NCI-H2227 (cell line): ENCODE measurements around the gene IL17RC.
"Not testable (repeated sequence)": the region's sequence is repeated elsewhere in the genome, so short reads cannot be mapped to it uniquely, and the experiment has no call there.

ENCODE experiments used
- DNase-seq: peaks from one replicate; lab custom pipeline; 2025; ENCODE audit not compliant: unreplicated experiment; lab: John Stamatoyannopoulos, UW

The IL17RC gene

DNA sequence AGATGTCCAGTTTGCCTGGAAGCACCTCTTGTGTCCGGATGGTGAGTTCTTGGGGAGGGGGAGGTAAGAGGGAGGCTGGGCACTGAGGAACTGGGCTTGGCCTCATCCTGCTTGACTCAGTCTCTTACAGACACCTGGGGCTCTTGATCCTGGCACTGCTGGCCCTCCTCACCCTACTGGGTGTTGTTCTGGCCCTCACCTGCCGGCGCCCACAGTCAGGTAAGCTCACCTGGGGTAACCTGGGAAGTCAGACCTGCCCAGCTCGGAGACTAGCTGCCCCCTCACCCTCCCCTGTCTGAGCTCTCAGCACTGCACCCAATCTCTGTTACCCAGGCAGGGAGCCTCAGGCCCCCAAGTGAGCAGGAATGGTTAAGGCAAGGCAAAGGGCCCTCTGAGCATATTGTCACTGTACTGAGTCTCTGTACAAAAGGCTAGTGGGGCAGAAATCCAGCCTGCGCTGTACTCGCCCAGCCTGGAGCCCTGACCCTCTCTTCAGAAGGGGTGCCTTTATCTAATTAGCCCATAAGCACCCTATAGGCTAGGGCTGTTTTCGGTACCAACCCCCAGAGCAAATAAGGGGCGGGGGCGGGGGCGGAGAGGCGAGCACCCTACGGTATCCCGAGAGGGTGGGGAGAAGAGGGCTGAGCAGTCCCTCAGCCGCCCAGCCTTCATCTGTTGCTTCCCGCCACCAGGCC, 2.2 kb upstream of the IL17RC start:
- DNase-seq, result no peak

DNA sequence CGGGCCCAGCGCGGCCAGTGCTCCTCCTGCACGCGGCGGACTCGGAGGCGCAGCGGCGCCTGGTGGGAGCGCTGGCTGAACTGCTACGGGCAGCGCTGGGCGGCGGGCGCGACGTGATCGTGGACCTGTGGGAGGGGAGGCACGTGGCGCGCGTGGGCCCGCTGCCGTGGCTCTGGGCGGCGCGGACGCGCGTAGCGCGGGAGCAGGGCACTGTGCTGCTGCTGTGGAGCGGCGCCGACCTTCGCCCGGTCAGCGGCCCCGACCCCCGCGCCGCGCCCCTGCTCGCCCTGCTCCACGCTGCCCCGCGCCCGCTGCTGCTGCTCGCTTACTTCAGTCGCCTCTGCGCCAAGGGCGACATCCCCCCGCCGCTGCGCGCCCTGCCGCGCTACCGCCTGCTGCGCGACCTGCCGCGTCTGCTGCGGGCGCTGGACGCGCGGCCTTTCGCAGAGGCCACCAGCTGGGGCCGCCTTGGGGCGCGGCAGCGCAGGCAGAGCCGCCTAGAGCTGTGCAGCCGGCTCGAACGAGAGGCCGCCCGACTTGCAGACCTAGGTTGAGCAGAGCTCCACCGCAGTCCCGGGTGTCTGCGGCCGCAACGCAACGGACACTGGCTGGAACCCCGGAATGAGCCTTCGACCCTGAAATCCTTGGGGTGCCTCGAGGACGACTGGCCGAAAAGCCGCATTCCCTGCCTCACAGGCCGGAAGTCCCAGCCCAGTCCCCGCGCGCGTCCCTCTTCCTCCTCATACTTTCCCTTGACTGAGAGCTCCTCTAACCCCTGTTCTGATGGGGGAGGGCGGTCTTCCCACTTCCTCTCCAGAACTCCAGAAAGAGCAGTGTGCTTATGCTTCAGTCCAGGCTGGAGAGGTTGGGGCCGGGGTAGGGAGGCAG, 1.4 kb upstream of the IL17RC start:
- DNase-seq, result peak; percentile 52

DNA sequence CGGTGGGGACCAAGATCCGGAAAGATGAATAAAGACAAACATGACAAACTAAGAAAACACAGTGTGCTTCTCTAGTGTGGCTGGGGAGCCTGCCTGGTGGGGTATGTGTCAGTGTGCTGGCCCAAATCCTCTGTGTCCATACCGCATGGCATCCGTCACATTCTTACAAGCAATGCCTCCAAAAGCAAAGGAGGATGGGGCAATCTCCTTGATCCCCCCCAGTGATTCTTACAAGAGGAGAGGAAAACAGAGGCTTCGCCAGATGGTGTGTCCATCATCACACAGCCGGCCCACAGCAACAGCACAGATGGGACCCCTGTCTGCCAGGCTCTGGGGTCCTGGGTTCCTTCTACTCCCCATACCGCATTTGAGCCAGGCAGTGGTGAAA, 558 bp upstream of the IL17RC start:
- no peak for DNase-seq

DNA sequence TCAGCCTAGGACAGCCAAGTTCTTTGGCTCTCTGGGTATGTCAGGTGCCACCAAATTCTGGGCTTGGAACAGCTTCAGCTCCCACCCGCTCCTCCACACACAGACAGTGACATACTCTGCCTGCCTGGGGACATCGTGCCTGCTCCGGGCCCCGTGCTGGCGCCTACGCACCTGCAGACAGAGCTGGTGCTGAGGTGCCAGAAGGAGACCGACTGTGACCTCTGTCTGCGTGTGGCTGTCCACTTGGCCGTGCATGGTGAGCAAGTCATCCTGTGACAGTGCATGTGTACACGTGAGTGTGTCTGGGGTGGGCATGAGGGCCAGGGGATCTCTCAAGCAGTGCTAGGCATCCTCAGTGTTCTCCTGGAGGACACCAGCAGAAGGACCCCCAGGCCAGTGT, 922 bp downstream of the IL17RC start:
- no peak for DNase-seq

DNA sequence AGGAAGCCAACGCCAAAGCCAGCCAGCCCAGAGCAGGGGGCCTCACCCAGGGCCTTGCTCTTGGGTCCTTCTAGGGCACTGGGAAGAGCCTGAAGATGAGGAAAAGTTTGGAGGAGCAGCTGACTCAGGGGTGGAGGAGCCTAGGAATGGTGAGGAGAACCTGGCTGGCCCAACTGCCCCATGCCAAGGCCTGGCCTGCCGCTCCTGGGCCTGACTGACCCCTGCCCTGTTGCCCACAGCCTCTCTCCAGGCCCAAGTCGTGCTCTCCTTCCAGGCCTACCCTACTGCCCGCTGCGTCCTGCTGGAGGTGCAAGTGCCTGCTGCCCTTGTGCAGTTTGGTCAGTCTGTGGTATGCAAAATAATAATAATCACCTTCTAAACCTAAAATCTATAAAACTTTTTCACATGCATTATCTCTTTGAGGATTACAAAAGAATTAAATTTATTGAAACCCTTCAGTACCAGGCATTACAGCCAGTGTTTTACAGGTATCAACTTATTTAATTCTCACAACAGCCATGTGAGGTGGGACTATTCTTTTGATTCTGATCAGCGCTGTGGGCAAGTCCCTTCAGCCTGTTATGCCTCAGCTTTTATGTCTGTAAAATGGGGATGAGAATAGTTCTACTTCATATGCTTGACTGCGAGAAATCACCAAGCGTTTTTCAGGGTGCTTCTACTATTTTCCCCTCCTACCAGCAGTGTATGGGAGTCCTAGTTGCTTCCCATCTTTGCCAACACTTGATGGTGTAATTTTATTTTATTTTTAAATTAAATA, 1.6 kb downstream of the IL17RC start:
- DNase-seq, result no peak

DNA sequence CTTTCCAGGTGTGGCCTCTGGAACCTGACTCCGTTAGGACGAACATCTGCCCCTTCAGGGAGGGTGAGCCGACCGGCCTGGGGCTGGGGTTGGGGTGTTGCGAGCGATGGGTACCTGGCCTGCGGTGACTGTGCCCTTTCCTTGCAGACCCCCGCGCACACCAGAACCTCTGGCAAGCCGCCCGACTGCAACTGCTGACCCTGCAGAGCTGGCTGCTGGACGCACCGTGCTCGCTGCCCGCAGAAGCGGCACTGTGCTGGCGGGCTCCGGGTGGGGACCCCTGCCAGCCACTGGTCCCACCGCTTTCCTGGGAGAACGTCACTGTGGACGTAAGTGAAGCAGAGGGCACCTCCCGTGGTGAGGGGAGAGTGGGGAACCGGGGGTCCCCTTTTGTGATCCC, 11.3 kb downstream of the IL17RC start:
- DNase-seq, result no peak

DNA sequence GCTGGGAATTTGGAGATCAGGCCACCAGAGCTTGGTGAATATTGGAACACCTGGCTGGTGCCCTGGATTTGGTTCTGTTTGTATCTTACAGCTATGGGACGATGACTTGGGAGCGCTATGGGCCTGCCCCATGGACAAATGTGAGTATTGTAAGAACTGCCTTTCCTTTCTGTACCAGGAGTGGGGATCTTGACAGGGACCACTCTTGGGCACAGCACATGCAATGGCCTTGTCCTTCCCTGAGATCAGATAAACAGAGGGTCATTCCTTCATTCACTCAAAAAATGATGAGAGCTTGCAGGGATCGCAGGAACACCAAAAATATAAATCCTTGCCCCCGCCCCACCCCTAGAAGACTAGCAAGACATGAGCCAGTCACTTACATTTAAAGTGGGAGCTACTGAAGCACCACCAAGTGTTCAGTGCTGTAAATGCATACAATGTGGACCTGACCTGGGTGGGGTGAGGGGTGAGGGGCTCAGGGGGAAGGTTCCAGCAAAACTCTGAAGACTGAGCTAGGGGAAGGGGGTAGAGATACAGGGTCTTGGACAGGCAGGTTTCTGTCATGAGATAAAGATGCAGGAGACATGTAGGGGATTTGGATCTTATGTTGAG, 14.0 kb downstream of the IL17RC start:
- no peak for DNase-seq

DNA sequence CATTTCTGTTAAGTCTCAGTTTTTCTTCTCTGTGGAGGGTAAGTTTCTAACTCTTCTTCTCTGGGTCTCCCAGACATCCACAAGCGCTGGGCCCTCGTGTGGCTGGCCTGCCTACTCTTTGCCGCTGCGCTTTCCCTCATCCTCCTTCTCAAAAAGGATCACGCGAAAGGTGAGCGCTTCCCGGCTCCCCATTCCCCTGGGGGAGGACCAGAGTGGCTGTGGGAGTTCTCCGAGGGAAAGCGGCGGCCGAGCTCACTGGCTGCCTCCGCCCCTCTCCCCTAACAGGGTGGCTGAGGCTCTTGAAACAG, 15.6 kb downstream of the IL17RC start:
- DNase-seq, result no peak

DNA sequence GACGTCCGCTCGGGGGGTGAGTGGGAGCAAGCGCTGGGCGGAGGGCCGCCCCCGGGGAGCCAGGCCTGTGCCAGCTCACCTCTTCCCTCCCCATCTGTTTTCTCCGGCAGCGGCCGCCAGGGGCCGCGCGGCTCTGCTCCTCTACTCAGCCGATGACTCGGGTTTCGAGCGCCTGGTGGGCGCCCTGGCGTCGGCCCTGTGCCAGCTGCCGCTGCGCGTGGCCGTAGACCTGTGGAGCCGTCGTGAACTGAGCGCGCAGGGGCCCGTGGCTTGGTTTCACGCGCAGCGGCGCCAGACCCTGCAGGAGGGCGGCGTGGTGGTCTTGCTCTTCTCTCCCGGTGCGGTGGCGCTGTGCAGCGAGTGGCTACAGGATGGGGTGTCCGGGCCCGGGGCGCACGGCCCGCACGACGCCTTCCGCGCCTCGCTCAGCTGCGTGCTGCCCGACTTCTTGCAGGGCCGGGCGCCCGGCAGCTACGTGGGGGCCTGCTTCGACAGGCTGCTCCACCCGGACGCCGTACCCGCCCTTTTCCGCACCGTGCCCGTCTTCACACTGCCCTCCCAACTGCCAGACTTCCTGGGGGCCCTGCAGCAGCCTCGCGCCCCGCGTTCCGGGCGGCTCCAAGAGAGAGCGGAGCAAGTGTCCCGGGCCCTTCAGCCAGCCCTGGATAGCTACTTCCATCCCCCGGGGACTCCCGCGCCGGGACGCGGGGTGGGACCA, 16.1 kb downstream of the IL17RC start:
- DNase-seq, result peak; percentile 79

DNA sequence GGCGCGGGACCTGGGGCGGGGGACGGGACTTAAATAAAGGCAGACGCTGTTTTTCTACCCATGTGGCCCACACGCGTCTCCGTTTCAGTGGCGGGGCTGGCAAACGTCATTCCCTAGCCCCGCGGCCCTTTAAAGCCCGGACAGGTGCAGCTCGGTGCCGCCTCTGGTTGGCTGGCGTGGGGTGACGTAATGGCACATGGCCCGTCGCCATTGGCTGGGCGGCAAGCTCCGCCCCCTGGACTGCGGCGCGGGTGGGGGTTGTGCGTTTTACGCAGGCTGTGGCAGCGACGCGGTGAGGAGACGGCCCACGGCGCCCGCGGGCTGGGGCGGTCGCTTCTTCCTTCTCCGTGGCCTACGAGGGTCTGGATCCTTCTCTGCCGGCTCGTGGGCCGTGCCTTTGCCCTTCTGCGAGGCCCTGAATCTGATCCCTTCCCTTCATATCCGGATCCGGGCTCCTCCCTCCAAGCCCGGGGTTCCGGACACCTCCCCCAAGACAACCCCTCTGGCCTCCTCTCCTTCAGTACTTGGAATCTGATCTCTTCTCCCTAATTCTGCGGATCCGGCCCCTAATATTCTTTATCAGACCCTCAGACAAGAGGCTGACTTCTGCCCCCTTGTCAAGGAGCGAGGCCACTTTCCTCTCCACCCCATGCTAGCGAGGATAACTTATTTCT, 16.8 kb downstream of the IL17RC start, which contains the start of gene CRELD1:
Gene CRELD1, plus strand, starts transcription at position 274 of the 674 bp plus-strand sequence. CDS start 605 bp downstream, outside the sequence.
- DNase-seq, result peak; percentile 94

DNA sequence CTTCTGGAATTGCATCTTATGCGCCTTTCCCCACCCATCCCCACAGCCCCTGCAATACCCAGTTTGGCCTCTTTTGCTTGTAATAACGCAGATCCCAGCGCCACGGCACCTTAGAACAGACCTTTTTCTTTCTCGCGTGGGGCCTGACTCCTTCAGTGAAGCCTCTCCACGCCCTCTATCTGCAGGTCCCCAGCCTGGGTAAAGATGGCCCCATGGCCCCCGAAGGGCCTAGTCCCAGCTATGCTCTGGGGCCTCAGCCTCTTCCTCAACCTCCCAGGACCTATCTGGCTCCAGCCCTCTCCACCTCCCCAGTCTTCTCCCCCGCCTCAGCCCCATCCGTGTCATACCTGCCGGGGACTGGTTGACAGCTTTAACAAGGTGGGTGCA, 17.3 kb downstream of the IL17RC start:
- DNase-seq, result peak; percentile 62

DNA sequence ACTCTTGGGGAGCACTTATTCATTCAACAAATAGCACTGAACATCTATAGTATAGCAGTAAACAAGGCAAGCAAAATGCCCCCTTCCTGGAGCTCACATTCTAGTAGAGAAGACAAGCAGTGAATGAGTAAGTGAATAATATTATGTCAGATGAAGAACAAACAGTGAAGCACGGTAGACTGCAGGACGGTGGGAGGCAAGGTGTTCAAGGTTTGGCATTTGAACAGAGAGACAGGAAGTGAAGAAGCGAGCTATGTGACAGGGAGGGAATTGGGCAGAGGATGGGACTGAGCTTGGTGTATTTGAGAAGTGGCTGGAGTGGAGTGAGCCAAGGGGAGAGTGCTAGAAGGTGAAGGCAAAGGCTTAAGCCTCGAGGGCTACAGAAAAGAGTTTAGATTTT, 18.1 kb downstream of the IL17RC start:
- DNase-seq, result no peak

DNA sequence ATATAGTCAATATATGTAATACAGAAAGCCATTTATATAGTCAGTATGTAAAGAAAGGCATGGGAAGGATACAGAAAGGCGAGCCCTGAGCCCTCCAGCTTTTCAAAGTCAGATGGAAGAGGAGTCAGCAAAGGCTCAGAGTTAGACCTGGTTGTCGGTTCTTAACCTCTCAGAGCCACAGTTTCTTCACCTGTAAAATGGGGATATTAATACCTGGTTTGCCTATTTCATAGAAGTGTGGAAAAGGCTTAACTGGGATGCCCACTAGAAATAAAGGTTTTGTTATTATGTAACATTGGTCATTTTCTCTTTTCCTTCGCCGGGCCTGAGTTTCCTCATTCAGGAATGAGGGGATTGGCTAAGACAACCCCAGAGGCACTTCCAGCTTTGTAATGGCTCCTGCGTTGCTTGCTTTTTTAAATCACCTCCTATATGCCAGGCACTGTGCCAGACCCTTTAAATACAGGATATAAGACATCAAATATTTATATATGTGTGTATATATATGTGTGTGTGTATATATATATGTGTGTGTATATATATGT, 19.1 kb downstream of the IL17RC start:
- DNase-seq, result no peak

DNA sequence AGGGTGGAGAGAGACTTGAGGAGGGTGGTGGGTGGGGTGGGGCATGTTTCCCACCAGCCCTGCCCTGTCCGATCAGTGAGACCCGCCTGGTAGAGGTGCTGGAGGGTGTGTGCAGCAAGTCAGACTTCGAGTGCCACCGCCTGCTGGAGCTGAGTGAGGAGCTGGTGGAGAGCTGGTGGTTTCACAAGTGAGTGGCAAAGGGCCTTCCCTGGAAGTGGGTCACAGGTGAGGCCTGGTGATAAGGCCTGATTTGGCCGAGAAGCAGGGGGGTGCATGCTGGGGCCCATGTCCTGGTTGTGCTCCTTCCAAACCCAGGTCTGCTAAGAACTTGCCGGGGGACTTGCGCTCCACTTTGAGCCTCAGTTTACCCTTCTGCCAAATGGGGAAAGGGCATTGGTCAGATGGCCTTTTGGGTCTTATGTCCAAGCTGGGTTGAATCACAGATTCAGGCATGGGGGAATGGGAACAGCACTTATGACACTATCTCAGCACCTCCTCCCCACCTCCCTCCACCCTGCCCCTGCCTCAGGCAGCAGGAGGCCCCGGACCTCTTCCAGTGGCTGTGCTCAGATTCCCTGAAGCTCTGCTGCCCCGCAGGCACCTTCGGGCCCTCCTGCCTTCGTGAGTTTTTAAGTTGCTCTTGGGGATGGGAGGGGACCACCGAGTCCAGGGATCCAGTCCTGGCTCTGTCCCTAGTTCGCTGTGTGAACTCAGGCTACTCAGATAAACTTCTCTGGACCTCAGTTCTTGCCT, 20.8 kb downstream of the IL17RC start:
- no peak for DNase-seq

DNA sequence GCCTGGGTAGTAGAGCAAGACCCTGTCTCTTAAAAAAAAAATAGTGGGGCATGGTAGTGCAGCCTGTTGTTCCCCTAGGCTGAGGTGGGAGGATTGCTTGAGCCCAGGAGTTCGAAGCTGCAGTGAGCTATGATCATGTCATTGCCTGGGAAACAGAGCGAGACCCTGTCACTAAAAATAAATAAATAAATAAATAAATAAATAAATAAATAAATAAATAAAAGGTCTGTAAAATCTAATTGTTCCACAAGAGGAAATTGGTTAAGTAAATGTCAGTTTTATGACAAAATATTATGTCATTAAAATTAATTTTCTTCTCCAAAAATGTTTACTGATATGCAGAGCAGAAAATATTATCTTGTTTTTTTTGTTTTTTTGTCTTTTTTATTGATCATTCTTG, 22.1 kb downstream of the IL17RC start:
- DNase-seq, result no peak

DNA sequence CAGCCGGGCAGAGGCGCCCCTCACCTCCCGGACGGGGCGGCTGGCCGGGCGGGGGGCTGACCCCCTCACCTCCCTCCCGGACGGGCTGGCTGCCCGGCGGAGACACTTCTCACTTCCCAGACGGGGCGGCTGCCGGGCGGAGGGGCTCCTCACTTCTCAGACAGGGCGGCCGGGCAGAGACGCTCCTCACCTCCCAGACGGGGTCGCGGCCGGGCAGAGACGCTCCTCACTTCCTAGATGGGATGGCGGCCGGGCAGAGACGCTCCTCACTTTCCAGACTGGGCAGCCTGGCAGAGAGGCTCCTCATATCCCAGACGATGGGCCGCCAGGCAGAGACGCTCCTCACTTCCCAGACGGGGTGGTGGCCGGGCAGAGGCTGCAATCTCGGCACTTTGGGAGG, 23.0 kb downstream of the IL17RC start:
- not testable (repeated sequence) for DNase-seq

DNA sequence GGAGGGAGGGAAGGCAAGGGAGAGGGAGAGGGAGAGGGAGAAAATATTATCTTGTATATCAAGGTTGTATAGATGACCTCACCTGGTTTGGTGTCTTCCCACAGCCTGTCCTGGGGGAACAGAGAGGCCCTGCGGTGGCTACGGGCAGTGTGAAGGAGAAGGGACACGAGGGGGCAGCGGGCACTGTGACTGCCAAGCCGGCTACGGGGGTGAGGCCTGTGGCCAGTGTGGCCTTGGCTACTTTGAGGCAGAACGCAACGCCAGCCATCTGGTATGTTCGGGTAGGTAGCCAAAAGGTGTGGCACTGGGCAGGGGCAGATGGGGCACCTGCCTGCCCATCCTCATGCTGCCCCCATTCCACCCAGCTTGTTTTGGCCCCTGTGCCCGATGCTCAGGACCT, 23.8 kb downstream of the IL17RC start:
- no peak for DNase-seq

DNA sequence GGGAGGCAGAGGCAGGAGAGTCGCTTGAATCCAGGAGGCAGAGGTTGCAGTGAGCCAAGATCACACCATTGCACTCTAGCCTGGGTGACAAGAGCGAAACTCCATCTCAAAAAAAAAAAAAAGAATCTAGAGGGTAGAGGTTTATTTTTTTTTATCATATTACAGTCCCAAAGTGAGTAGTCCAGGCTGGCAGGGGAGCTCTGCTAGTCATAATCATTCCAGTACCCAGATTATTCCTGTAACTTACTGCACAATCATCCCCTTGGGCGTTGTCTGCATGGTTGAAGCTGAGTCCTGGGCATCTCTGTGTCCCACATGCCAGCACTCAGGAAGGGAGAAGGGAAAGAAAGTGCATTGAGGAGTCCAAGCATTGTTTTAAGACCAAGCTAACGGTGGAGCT, 25.3 kb downstream of the IL17RC start:
- DNase-seq, result no peak
